ENCODE measurements around the gene CDK7.

GRCh38 chr5:69242215-69242927 lies 7.7 kb downstream of the CDK7 start:
- TF ChIP-seq, protein P1, sequence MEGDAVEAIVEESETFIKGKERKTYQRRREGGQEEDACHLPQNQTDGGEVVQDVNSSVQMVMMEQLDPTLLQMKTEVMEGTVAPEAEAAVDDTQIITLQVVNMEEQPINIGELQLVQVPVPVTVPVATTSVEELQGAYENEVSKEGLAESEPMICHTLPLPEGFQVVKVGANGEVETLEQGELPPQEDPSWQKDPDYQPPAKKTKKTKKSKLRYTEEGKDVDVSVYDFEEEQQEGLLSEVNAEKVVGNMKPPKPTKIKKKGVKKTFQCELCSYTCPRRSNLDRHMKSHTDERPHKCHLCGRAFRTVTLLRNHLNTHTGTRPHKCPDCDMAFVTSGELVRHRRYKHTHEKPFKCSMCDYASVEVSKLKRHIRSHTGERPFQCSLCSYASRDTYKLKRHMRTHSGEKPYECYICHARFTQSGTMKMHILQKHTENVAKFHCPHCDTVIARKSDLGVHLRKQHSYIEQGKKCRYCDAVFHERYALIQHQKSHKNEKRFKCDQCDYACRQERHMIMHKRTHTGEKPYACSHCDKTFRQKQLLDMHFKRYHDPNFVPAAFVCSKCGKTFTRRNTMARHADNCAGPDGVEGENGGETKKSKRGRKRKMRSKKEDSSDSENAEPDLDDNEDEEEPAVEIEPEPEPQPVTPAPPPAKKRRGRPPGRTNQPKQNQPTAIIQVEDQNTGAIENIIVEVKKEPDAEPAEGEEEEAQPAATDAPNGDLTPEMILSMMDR (IDR thresholded peaks at IDR 0.05), result no peak
- no peak for TF ChIP-seq POLR2A (IDR thresholded peaks at IDR 0.05)
